GM21360 (cell line): ENCODE results near the gene TENM4.

Experiments used
- ATAC-seq: cut with Tn5 transposase; IDR thresholded peaks from one replicate; pipeline ENCODE4 v1.9.1; 2021; ENCODE audit warnings: mild to moderate bottlenecking, moderate library complexity; ENCODE audit not compliant: unreplicated experiment

The TENM4 gene

DNA sequence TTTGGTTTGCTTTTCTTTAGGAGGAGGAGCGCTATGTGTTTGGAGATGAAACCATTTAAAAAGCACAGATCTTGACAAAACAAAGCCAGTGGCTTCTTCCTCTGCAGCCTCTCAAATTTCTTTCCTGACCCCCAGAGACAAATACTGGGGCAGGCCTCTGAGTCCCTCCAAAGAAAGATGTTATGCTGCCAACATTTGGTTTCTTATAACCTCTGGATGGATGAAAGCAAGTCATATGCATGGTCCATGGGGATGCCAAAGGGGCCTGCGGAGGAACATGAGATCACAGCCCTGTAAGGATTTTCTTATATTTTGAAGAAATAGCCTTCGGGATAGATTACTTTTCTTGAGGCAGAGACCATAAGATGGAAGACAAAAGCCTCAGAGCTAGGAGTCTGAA is 179.1 kb downstream of the TENM4 start:
- no peak for ATAC-seq

DNA sequence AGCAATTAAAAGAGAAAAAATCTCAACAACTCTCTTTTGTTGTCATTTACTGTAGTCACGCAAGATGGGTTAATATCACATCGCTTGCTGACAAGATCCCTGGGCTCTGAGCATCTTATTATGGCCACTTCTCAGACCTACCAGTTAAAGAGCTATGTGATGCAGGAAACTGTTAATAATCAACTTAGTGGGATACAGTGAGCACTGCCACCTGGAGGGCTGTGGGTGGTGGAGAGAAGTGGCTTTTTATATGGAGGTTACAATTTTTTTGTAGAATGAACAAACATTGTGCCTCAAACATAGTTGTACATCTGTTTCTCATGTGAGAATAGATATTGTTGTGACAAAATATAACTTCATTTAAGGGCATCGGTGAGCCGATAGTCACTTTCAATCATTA is 181.0 kb downstream of the TENM4 start:
- ATAC-seq = no peak

DNA sequence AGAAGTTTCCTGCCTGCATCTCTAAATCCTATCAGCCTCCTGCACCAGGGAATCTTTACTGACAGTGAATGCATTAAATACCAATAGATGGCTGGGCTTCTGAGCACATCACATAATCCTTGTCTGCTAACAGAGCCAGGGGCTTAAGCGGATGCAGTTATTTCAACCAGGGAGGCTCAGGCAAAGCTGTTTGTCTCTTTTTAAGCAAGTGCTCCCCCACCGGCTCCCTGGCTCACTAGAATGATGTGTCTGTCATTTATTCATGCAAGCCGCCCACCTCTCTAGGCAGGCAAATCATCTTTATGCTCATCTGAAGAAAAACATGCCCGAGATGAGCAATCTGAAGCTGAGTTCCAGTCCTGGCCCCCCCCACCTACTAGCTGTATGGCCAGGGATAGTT is 182.3 kb downstream of the TENM4 start:
- no peak for ATAC-seq

DNA sequence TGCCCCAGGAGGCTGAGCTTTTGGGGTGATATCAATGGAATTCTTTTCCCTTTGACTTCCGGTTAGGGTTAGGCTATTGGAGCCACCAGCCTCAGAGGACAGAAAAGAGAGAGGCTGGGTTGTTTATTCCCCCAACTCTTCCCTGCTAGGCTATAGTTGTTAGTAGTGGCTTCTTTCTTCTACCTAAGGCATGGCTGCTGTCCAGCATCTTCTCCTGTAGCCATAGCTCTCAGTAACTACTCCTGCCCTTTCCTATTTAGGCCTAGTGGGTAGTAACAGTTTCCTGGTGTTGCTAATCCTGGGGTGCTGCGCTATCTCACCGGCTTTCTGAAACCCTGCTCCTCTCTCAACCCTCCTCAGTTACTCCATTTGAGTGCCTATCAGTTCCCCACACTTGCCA is 184.9 kb downstream of the TENM4 start:
- no peak for ATAC-seq

DNA sequence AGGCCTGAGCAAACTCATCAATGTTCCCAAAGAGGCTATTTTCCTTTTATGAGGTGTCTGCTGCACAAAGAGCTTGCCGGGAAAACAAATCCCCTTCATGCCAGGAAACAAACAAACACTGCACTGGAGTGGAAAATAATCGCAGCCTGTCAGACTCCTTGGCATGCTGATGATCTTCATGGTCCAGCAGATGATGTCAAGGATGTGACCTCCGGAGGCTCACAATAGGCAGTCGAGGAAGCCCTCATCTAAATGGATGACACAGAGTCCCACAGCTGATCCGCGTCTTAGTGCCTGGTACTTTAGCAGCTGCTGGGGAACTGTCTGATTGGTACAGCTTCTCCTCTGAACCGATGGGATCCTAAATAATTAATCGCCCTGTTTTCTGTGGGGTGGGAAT is 187.6 kb downstream of the TENM4 start:
- ATAC-seq = no peak

DNA sequence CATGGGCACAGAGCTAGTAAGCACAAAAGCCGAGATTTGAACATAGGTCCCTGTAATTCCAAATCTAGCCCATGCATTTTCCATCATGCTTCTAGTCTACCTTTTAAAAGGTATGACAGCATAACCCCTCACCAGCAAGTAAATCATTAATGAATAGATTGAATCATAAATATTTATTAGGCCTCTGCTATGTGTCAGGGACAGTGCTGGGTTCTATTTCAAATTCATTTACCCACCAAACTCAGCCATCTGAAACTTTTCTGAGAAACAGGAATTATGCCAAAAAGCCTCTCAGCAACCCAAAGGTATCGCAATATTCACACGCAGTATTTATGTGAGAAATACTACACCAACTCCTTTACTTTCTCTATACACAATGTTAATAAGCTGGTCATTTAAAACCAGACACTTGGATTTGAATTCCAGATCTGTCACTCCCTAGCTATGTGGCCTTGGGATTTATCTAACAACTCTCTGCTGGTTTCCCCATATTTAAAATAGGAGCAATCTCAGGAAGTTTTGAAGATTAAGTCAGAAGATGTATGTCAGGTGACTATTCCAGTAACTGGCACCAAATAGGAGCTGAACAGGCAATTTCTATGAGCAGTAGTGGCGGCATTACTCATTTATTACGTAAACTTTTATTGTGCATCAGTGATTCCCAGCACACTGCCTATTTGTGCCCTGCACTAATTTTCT is 191.4 kb downstream of the TENM4 start:
- no peak for ATAC-seq

DNA sequence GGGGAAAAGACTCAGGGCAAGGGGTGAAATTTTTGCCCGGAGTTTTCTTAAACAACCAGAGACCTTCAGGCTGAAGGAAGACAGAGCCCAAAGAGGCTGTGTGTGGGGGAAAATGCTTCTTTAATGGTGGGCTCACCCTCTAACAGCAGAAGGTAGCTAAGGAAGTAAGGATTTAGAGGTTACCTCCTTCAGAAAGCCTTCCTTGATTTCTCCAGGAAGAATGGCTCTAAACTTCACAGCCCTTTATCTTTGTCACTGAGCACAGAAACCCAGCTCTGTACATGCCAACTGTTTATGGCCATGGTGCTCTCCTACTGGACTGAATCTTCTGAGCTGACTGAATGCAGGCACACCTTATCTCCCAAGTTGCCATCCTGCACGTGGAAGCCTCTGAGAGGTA is 196.0 kb downstream of the TENM4 start:
- no peak for ATAC-seq

DNA sequence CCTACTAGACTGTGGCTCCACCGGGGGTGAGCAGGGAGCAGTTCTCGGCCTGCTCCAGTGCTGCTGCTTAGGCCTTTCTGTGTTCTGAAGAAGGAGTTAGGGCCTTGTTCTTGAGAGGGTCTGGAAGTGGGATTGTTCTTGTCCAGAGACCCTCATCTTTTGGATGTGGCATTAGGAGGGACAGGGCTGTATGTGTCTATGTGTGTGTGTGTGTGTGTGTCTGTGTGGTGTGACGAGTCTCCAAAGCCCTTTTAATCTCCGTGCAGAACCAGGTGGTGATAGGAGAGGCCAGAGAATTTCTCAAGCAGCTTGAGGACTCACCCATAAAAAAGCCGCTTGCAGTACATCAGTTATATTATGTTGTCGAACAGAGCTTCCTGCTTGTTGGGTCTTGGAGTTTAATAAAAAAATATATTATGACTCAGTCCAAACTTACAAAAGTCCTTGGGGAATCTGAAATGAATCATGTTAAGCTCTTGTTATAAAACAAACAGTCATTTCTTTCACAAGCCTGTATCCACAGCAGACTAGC is 196.5 kb downstream of the TENM4 start:
- ATAC-seq = no peak

DNA sequence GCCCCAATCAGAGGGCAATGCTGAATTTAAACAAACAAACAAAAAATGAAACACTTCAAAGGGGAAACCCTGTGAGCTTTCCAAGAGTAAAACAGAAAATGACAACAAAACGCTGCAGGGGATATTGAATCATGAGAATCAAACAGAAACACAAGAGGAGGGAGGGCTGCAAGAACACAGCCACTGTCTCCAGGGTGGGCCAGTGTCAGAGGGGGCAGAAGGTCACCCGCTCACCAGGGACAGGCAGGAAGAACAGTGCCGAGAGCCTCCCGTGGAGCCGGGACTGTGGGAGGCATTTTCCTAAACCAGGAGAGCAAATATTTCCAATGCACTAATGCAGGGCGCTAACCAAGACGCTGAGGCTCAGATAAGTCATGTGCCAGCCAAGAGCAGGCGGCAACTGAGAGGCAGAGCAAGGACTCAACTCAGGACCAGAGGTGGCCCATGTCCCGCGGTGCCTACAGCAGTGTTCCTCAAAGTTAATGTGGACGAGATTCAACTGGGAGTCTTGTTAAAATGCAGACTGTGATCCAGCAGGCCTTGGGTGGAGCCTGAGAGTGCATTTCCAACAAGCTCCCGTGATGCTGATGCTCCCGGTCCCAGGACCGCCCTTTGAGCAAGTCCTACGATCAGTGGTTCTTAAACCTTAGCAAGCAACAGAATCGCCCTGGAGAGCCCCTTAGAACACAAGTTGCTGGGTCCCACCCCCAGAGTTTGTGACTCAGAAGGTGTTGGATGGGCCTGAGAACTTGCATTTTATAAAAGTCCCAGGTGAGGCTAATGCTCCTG is 197.2 kb downstream of the TENM4 start:
- ATAC-seq = no peak

DNA sequence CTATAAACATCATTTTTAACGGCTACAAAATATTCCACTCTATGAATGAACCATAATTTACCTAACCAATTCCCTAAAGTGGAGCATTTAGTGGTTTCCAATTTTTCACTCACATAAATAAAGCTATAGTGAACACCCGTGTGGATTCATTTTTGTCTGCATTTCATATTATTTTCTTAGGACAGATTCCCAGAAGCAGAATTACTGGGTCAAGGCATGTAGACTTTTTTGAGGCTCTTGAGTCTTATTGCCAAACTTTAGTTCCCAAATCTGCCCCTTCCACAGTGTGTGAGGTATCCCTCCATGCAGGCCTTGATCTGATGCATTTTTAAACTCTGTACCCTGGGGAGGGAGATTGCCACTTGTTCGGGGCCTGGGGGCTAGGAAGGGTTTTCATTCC is 198.2 kb downstream of the TENM4 start:
- no peak for ATAC-seq

DNA sequence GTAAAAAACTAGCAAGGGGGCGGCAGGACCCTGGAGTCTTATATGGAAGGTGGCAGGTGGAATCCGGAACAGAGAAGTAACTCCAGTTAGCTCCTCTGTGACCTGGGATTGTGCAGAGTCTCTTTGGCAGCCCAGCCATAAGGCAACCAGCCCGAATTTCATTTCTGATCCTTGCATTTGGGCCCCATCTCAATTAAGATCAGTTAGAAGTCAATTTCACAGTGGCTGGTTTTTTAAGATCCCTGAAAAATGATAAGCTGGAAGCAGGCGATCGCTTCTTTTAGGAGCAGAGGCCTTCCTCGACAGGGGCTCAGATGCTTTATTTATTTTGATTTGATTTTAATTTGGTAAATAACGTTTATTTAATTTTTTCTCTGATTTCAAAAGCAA is 199.0 kb downstream of the TENM4 start:
- ATAC-seq = no peak

DNA sequence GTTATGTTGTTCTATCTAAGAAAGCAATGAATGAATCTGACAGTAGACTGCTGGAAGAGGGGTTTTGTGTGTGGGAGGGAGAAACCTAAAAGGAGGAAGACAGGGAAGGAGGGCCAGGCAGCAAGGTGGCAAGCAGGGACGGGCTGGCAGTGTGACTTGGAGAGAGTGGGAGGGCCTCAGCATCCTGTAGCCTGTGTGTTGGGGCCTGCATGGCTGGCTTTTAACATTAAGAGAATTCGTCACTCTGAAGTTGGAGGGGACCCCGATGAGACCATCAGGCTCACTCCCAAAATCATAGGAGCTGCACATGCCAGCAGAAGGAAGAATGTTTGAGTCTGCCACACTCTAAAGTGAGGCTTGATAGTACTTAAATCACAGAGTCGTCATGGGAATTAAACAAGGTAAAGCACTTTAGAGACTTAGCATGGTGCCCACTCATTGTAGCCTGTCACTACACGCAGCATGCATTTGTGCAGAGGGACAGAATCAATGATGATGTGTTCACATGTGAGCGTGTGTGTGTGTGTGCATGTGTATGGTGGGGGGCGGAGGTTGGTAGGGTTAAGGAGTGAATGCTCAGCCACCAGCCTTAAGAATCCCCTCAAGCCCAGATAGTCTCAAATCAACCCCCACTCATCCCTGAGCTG is 199.5 kb downstream of the TENM4 start:
- no peak for ATAC-seq

DNA sequence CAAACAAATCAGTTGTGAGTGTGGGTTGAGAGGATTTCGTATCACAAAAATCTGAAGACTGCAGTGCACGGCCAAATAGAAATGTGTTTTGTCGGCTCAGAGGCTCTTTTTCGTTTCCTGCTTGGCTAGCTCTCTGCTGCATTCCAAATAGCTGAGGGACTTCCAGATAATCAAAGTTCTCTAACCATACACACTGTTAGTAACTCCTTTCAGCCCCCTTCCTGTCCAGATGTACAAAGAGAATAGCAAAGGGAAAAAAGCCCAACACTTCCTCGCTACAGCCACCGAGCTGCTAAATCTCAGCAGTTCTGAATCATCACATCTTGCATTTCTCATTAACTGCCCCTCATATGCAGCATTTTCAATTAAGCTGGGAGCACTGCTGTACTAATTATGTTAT is 203.1 kb downstream of the TENM4 start:
- no peak for ATAC-seq

DNA sequence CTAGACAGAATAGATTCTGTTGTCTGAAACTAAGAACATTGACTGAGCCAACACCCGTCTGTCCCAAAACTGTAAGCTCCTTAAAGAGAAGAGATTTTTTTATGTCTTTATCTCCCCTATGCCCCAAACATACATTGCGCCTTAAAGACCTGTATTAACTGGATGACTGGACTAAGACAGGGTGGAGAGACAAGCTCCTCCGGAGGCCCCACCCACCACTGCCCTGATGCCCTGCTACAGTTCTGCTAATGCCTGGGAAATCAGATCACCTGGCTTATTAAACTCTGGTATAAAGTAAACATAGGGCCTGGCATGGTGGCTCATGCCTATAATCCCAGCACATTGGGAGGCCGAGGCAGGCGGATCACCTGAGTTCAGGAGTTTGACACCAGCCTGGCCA is 203.7 kb downstream of the TENM4 start:
- ATAC-seq = no peak

DNA sequence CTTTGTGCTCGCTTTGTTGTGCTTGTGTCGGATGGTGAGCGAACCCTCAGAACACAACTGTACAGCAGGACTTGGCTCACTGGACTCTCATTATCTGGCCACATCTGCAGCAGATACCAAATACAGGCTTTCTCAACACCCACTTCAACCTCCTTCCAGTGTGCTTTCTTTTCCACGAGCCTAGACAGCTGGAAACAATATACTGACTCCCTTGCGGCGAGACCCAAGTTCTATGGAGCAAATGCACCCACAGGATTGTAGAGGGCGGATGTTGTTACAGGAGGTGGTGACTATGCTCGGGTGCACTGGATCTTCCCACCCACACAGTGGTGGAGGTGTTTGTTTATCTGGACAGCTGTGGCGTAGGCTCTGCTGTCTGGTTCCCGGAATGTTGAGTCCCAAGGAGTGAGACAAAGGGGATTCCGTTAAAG is 204.3 kb downstream of the TENM4 start:
- no peak for ATAC-seq

DNA sequence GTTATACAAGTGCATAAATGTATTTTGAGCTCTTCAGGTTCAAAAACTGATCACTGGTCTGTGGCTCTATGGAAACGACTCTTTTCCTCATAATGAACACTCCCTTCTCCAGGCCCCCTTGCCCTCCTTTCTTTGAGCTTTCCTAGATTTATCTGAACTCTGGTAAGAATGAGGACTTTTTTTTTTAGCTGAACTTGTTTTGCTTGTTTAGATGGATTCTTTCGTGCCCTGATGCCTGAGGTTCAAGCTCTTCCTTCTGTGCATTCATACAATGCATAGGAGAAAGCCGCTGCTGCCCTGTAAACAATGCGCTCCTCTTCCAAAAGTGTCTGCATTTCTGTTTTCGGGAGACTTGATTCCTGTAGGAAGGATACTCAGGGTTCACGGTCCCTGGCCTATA is 205.1 kb downstream of the TENM4 start:
- no peak for ATAC-seq

DNA sequence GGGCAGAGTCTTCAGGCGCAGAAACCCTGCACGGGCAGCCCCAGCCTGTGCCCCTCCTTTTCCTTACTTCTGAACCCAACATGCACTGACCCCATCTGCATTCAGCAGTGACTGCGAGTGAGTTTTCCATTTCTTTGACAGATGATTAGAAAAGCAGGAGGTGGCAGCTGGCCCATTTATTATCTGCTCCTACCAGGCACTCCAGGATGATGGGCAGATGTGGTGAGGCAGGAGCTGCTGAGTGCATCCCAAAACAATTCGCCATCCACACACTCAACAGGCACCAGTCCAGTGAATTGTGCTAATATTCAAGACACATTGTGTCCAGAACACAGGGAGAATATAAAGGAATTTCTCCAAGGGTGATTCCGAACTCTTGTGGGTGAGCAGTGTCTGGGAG is 208.5 kb downstream of the TENM4 start:
- ATAC-seq = no peak

DNA sequence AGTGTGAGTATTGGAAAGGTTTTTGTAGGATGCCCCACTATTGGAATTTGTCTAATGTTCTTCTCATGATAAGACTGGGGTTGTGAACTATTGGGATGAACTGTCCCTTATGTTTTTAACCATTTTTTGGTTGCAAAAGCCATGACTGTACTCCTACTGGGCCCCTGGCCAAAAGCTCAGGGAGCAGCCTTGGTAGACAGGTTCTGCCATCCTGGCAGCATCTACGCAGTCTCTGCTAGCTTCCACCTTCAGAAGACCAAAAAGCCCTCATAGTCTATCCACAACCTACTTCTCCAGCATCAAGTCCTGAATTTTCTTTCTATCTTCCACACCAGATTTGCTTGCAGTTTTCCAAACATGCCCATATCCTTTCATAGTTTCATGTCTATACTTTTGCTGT is 211.8 kb downstream of the TENM4 start:
- ATAC-seq = no peak

DNA sequence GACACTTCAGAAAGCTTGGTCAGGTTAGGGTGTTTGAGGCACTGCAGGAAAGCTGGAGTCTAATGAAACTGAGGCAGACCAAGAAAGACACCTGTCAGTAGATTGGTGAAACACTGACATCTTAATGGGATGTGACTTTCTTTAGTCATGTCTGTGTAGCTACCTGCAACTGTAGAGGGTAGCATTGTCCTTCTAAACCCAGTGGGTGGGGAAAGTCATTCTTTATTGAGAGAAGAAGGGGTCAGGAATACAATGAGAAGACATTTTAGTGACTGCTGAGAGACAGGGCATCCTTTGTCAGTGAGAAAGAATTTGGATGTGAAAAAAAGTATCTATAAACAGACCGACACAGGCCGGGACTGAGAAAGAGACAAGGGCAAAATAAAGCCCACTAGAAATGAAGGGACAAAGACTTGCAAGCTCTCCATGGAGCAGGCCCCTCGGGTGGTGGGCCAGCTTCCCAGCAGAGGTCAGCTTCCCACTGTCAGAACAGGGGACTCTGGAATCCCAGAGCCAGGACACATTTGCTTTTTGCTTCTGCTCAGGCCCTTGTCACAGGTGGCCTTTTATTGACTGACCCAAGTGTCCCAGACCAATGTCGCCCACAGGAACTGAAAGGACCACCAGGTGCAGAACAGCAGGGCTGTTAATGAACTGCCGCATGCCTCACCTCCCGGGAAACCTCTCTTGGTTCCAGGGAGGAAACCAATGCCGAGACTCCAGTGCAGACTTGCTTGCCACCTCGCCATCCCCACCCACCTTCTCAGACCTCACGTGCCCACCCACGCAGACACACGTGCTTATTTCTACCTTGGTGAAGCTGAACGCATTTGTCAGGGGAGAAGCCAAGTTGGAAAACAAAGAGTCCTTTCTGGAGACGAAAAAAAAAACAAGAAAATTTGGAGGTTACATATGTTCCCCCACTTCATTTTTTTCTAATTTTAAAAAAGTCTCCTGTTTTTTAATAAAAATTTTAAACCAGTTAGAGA is 212.8 kb downstream of the TENM4 start:
- ATAC-seq = no peak

DNA sequence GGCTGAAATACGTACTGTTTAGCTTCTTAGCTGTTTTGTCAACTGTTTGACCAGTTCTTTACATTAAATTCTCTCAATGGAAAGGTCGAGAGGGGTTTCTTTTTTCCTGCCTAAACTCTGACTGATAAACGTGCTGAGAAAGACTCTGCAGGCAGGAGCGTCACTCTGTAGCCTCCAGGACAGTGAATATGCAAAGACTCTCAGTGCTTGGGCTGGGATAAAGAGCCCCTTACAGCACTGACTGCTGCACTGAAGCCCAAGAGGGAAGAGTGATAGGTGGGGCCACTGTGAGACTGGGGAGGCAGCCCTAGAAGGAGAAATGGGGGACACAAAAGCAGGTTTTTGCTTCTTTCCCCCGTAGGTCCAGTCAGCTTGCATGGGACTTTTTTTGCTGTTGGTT is 213.5 kb downstream of the TENM4 start:
- ATAC-seq = no peak

DNA sequence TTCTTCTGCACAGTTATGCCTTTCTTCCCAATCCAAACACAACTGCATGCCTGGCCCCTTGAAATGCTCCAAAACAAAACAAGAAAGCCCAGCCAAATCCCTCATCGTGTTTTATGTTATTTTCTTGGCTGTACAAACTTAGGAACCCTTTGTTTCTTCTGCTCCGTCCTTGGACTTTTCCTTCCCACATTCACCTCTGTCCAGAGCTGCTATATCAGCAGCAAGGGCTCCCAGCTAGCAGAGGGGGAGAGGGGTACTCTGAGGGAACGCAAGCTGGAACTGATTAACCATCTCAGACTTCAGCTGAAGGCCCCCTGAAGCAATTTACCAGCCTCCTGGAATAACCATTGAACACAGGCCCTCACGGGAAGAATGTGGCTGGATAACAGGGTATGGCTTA is 214.7 kb downstream of the TENM4 start:
- ATAC-seq = no peak
